ENCODE data around the gene MTREX. TPM values are rescaled to one million over a fixed set of nuclear protein-coding genes. Genes with fewer than 3 reads are reported as not detected.

MTREX gene
- total RNA-seq, 1 donor from 2014 or later: 163 TPM

DNA sequence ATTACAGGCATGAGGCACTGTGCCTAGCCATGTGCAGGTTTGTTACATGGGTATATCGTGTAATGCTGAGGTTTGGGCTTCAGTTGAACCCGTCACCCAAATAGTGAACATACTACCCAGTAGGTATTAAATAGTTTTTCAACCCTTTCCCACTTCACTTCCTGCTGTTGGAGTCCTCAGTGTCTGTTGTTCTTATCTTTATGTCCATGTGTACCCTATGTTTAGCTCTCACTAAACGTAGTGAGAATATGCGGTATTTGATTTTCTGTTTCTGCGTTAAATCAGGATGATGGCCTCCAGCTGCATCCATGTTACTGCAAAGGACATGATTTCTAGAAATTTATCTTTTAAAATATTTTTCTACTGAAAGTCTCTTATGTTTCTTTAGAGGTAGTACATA, 17.8 kb downstream of the MTREX start:
- no peak for DNase-seq

DNA sequence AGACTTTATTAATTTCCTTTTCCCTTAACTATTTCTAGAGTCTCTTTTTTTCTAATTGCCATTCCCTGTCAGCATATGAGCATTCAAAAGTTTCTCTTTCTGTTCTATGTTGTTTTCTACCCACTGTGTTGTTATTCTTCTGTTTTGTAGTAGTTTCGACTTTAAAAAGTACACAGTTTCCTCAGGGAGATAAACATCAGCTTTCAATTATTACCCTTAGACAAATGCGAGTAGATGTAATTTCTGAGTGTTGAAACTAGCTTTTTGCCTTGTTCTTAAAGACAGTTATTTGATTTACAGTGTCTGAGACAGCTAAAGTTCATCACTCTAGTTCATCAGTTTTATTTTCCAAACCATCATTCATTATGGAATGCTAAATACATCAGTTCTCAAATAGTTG, 19.5 kb downstream of the MTREX start:
- DNase-seq: no peak

DNA sequence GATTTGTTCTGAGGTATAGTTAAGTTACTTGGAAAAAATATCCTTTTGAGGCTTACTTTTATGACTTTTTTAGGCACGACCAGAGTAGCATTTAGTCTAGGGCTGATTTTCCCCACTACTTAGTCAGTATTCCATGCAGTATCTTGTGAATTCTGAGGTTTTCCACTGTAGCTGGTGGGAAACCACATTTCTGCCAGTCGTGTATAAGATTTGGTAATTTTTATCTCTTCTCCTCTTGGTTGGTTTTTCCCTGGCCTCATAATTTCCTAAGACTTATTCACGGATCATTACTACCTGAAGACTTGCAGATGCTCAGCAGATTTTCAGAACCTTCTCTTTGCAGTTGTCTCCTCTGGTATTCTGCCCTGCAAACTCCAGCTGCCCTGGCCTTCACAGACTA, 23.5 kb downstream of the MTREX start:
- no peak for DNase-seq

DNA sequence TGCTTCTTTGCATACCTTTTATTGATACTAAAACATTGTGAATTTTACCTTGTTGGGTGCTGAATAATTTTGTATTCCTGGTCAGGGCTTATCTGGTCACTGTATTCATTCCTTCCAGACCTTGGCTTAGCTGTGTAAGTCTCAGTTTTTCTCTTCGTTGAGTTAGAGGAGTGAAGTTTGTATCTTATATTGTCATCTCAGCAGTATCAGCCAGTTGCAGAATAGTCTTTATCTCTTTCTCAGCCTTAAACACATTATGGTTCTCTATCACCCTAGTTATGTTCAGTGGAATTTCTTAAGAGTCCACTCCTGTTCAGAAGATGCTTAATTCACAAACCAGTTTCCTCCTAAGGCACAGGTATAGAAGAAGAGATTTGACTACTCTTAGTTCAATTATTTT, 25.2 kb downstream of the MTREX start:
- no peak for DNase-seq

DNA sequence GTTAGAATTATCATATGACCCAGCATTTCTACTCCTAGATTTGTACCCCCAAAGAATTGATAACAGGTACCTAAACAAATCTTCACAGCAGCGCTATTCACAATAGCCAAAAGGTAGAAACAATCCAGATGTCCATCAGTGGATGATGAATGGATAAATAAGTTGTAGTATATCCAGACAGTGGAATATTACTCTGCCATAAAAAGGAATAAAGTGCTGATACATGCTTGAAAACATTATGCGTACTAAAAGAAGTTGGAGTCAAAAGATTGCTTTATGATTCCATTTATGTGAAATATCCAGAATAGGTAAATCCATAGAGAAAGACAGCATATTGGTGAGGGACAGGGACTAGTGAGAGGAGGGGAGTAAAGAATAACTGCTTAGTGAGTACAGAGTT, 26.0 kb downstream of the MTREX start:
- DNase-seq: no peak

DNA sequence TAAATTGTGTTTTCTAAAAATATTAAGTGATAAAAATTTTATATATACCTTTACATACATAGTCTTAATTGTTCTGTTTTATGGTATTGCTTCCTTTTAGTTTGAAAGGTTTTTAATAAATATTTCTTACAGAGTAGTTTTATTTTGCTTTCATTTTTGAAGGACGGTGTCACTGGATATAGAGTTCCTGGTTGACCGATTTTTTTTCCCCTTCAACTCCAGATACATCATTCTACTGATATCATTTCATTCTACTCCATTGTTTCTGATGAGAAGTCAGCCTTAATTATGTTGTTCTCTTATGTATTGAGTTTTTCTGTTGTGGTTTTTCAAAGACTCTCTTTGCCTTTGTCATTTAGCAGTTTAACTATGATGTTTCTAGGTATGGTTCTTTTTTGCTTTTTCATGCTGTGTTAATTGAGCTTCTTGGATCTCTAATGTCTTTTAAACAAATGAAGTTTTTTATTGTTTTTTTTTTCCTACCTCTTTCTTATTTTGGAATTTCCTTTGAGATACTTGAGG, 30.4 kb downstream of the MTREX start:
- DNase-seq: no peak

DNA sequence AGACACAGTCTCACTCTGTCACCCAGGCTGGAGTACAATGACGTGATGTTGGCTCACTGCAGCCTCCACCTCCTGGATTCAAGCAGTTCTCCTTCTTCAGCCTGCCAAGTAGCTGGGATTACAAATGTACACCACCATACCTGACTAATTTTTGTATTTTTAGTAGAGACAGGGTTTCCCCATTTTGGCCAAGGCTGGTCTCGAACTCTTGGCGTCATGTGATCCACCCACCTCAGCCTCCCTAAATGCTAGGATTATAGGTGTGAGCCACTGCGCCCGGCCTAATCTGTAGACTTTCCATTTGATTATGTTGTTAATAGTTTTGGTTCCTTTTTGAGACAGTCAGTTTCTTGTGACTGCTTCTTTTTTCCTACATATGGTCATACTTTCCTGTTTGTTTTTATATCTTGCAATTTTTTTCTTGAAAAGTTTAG, 31.0 kb downstream of the MTREX start:
- DNase-seq: no peak

DNA sequence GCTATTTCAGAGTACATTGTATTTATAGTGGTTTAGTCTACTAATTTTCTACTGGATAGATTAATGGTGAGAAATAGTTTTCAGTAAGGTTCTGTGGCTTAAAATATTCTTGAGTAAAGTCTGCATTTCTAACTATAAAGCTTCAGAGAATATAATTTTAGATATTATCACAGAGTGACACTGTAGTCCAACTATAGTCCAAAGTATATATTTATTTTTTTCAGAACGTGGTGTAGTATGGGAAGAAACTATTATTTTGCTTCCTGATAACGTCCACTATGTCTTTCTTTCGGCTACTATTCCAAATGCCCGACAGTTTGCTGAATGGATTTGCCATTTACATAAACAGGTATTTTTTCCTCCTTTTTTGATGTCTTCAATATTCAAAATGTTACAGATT, 35.3 kb downstream of the MTREX start:
- DNase-seq: no peak

DNA sequence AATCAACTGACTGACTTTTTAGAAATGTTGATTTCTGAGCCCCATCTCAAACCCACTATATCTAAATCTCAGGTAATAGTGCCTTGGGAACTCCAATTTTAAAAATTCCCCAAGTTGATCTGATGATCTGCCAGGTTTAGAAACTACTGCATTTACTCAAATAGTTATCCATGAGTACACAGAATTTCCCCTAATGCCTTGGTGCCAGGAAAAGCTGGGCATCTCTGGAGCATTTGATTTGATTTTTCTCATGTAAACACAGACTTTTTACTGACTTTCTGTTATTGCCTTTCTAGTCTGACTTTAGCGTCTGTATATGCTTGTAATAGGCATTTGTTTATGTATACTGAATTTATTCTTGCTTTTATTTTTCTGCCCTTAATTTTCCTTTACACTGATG, 35.8 kb downstream of the MTREX start:
- no peak for DNase-seq

DNA sequence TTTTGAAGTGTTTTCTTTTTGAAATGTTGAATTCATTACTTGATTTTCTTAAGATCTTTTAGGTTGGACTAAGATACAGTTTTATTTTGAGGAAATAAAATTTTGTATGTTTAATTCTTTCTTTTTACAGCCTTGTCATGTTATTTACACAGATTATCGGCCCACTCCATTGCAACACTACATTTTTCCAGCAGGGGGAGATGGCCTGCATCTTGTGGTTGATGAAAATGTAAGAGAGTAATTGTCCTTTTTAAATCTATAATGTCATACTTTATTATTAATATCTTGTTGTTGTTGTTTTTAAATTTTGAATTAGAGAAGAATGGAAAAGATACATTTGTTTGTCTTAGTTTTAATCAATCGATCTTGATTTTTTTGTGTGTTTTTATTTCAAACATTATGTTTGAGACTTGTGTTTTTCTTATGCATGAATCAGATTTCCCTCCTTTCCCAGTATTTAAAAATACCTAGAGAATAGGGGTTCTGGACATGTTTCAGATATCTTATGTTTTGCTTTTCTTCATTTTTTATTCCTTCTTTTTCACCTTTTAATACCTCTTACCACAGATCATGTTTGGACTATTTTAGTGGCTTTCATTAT, 36.7 kb downstream of the MTREX start:
- peak; percentile 84 for DNase-seq

DNA sequence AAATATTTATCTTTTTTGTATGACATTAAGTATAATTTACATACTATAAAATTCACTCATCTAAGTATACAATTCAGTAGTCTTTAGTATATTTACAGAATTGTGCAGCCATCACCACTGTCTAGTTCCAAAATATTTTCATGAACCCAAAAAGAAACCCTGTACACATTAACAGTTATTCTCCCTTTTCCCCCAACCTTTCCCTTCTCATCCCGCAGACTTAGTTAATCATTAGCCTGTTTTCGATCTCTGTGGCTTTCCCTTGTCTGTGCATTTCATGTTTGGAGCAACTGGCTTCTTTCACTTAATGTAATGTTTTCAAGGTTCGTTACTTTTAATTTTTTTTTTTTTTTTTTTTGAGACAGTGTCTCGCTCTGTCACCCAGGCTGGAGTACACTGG, 37.5 kb downstream of the MTREX start:
- no peak for DNase-seq

DNA sequence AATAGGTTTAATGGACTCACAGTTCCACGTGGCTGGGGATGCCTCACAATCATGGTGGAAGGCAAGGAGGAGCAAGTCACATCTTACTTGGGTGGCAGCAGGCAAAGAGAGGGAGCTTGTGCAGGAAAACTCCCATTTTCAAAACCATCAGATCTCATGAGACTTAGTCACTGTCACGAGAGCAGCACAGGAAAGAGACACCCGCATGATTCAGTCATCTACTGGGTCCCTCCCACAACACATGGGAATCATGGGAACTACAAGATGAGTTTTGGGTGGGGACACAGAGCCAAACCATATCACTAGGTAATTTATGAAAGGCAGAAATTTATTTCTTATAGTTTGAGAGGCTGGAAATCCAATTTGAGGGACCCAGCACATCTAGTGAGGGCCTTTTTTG, 40.0 kb downstream of the MTREX start:
- DNase-seq: no peak

DNA sequence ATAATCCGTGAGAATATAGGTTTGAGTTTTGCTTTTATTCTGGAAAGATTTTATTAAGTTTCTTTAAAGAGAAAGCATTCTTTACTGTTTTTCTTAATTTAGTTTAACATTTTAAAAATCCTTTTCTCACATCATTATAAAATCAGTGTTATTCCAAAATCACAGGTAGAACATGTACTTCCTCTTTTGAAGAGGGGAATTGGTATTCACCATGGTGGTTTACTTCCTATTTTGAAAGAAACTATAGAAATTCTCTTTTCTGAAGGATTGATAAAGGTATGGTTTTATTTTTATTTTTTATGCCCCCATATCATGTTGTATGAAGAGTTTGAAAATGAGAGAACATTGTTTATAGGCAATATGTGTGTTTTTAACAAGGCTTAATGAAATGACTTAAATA, 43.0 kb downstream of the MTREX start:
- no peak for DNase-seq

DNA sequence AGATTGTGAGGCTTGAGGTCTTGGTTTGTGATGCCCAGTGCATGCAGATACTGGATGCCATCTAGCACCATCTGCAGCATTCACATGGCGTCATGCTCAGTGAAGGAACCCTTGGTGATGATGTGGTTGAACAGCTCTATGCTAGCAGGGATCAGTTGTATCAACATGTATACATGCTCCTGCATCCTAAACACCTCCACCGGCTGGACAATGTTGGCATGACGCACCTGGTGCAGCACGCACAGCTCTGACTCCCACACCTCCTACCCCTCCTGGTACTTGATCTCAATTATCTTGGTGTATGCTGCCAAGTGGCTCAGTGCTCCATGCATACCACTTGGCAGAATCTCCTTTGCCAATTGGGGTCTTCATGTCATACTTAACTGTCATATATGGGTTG, 49.1 kb downstream of the MTREX start:
- no peak for DNase-seq

DNA sequence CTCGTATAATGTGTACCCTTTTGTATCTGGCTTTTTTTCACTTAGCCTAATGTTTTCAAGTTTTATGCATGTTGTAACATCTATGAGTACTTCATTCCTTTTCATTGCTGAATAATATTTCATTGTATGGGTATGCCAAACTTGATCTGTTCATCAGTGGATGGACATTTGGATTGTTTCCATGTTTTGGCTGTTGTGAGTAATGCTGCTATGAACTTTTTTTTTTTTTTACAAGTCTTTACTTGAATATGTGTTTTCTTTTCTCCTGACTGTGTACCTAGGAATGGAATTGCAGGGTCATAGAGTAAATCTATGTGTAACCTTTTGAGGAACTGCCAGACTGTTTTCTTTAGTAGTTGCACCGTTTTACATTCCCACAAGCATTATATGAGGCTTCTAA, 52.4 kb downstream of the MTREX start:
- DNase-seq: no peak

DNA sequence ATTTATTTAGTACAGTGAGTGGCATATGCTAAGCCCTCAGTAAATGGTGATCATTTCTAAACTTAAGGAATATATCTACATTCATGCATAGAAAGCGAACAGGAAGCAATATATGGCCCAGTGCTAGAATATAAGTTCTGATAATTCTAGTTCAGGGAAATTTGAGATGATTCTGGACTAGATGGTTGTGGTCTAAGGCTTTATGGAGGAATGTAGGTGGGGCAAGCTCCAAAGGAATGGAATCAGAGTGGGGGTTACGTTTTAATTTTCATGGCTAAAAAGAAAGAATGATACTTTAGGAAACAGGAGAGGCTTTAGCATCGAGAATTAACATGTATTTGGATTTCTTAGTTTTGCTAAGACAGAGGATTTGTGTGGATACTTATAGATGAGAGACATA, 56.1 kb downstream of the MTREX start:
- DNase-seq: no peak

DNA sequence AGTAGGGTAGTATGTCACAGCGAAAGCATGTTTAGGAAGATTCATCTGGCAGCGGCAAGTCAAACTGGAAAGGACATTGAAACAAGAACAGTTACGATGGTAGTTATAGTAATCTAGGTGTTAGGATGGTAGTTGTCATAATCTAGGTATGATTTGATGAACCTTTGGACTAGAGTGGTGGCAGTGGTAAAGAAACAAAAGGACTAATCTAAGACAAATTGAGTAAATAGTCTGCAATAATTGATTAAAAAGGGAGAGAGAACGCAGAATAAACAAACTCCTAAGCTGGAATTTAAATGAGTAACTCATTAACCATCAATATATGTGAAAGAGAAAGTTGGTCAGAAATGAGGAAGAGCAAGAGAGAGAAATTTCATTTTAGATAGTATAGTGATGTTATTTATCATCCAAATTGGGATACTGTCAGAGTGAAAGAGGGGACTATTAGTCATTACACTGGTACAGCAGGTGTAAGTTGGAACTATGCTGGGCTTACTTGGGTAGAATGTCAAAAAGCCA, 56.8 kb downstream of the MTREX start:
- DNase-seq: no peak

DNA sequence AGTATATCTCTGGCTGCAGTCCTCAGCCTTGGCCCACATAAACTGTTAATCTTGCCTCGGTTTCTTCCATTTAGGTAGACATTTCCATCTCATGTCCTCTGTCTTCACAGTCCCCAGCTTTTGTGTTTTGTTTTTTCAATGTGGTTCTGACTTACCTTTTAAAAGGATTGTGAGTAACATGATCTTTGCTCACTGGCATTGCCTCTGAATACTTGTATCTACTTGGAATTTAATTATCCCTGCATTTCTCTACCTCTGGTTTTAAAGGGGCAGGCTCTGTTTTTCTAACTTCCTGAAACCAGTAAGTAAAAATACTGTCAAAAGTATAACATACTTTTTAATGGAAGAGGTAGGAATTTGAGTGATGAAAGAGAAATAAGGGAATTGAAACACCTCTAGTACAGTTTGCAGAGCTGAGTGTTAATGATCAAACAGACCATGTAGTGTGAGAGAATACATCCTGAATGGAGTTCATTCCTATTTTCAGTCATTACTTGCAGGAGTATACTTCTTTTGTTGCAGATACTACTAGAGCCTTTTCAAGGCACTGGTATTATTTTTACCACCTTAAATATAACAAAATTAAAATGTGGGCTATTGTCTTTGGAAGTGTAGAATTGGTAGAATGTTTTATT, 62.6 kb downstream of the MTREX start:
- DNase-seq: no peak

DNA sequence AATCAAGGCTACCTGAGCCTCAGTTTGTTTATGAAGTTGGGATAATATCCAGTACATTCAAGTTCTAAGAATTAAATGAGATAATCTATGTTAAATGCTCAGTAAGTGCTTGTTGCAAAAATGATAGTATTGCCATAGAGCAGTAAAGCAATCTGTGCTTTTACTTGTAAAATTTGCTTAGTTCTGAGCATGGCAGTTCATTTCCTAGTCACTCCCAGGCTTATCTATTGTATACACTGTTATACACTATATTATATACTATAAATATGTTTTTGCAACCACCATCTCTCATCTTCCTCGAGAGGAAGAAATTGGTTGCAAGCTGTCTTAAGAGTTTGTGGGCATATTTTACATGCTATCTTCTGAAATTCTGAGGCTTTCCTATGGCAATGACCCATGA, 63.4 kb downstream of the MTREX start:
- DNase-seq: no peak

DNA sequence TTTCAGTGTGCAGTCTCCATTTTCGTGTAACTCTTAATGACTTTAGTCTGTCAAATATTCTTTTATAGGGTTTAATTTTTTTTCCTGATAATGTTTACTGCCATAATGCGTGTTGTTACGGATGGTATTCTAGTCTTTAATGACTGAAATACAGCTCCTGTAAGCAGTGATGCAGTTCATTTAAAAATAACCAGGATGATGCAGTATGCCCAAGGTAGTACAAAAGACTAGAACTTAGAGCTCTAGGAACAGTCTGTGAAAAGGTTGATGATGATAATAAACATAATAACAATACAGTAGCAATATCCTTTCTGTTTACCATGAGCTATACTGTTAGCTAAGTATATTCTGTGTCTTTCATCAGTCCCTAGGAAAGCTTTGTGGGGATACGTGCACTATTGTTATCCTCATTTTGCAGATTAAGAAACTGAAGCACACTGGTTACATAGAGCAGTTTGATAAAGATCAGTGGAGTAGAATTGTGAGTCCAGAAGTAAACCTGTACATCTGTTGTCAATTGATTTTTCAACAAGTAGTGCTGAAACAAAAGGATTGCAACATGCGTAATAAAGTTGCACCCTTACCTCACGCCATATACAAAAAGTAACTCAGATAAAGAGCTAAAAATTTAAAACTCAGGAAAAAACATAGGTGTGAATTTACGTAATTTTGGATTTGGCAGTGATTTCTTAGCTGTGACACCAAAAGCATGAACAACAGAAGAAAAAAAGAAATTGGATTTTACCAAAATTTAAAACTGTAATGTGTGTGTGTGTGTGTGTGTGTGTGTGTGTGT, 64.5 kb downstream of the MTREX start:
- DNase-seq: no peak

DNA sequence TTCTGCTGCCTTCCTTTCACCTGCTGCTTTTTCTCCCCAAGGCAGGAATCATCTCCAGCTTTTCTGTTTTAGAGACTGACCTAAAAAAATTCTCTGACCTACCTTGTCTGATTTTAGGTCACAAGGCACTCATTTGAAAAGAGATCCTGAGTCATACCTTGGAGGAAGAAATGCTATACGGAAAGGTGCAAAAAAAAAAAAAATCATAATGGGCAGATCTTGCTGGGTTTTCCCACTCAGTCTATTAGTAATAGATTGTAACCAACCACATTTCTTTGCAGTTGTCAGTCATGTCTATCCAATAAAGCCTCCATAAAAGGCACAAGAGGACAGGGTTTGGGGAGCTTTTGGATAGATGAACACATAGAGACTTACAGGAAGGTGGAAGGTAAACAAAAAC, 70.0 kb downstream of the MTREX start:
- no peak for DNase-seq

DNA sequence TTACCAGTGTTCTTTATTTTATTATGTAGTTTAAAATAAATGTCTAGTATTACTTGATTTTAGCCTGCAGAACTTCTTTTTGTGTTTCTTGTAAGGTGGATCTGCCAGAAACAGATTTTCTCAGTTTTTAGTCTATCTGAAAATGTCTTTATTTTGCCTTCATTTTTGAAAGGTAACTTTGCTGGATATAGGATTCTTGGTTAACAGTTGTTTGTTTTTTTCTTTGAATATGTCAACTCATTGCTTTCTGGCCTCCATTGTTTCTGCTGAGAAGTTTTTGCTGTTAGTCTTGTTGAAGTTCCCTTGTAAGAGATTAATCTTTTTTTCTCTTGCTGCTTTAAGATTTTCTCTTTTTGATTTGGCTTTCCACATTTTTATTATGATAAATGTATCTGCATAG, 75.5 kb downstream of the MTREX start:
- DNase-seq: no peak

DNA sequence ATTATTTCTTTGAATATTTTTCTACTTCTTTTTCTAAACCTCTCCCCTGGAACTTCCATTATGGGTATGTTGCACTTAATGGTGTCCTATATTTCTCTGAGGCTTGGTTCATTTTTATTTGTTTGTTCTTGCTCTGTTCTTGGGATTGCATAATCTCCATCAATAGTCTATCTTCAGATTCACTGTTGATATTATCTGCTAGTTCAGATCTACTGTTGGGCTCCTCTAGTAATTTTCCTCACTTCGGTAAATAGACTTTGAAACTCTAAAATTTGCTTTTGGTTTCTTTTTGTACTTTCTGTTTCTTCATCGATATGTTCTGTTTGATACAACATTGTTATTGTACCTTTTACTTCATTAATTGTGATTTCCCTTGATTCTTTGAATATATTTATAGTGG, 76.3 kb downstream of the MTREX start:
- DNase-seq: no peak
